HepG2 (cell line): ENCODE measurements around the gene NELFB. TPM values are rescaled to one million over a fixed set of nuclear protein-coding genes. Genes with fewer than 3 reads are reported as not detected.

ENCODE experiments used
- HES4 ChIP-seq: sonication (generic); formaldehyde crosslinking; IDR thresholded peaks from 2 replicates; pipeline ENCODE4 v1.9.0; 2021; ENCODE audit warnings: mild to moderate bottlenecking, missing genetic modification reagents, borderline replicate concordance
- HOXA5 ChIP-seq: sonication (generic); formaldehyde crosslinking; IDR thresholded peaks from 2 replicates; pipeline ENCODE4 v1.4.0; 2020; ENCODE audit warnings: missing genetic modification reagents
- KLF12 ChIP-seq: sonication (generic); formaldehyde crosslinking; IDR thresholded peaks from 2 replicates; pipeline ENCODE4 v1.4.0; 2020; ENCODE audit warnings: missing genetic modification reagents, borderline replicate concordance
- MTA3 ChIP-seq: sonication (generic); formaldehyde crosslinking; IDR thresholded peaks from 2 replicates; pipeline ENCODE4 v1.4.0; 2020; ENCODE audit warnings: missing genetic modification reagents
- SIN3B ChIP-seq: fragments of 150-350 bp; IDR thresholded peaks from 2 replicates; pipeline ENCODE4 v1.6.1; 2014; ENCODE audit warnings: low read length
- XRCC5 ChIP-seq: fragments of 200-400 bp; formaldehyde crosslinking; optimal IDR thresholded peaks from 2 replicates; pipeline ENCODE3; 2017; ENCODE audit warnings: mild to moderate bottlenecking, low read length
- ZBTB42 ChIP-seq: sonication (generic); formaldehyde crosslinking; IDR thresholded peaks from 2 replicates; pipeline ENCODE4 v1.5.0; 2020; ENCODE audit warnings: mild to moderate bottlenecking, missing genetic modification reagents
- ZC3H13 ChIP-seq: sonication (generic); formaldehyde crosslinking; IDR thresholded peaks from 2 replicates; pipeline ENCODE4 v1.8.1; 2023; ENCODE audit warnings: mild to moderate bottlenecking, missing genetic modification reagents, moderate library complexity
- ZFP90 ChIP-seq: sonication (generic); formaldehyde crosslinking; IDR thresholded peaks from 2 replicates; pipeline ENCODE4 v1.8.0; 2022; ENCODE audit warnings: missing genetic modification reagents, mild to moderate bottlenecking, inconsistent platforms, borderline replicate concordance
- ZNF550 ChIP-seq: sonication (generic); formaldehyde crosslinking; IDR thresholded peaks from 2 replicates; pipeline ENCODE4 v1.4.0; 2020; ENCODE audit warnings: mild to moderate bottlenecking, missing genetic modification reagents, borderline replicate concordance
- ZNF660 ChIP-seq: sonication (generic); formaldehyde crosslinking; IDR thresholded peaks from 2 replicates; pipeline ENCODE4 v1.5.1; 2020; ENCODE audit warnings: mild to moderate bottlenecking, low read depth, missing genetic modification reagents, borderline replicate concordance
- ZNF674 ChIP-seq: sonication (generic); formaldehyde crosslinking; IDR thresholded peaks from 2 replicates; pipeline ENCODE4 v1.5.0; 2020; ENCODE audit warnings: low read depth, mild to moderate bottlenecking, missing genetic modification reagents
- ZNF776 ChIP-seq: sonication (generic); formaldehyde crosslinking; IDR thresholded peaks from 2 replicates; pipeline ENCODE4 v1.4.0; 2020; ENCODE audit warnings: mild to moderate bottlenecking, missing genetic modification reagents
- ZZZ3 ChIP-seq: sonication (generic); formaldehyde crosslinking; IDR thresholded peaks from 2 replicates; pipeline ENCODE4 v1.4.0; 2020; ENCODE audit warnings: missing genetic modification reagents, mild to moderate bottlenecking, borderline replicate concordance
- polyA plus RNA-seq, 8 experiments: library from polyadenylated mRNA; depleted of rRNA in 3 of 8; stranded (reverse) in 7 of 8; unstranded in 1 of 8; fragments of >200 nt; fragmentation: Illumina TruSeq in 4 of 8; extraction: Trizol in 4 of 8; gene quantifications; 2 replicates each; pipeline versions ENCODE4 v1.2.1 to v1.2.3, GENCODE V29; 2011 to 2016; ENCODE audit warnings: low read depth in 4 of 8, missing spikeins in 1 of 8, mixed read lengths in 1 of 8; ENCODE audit not compliant: insufficient read depth in 1 of 8
- total RNA-seq, 5 experiments: library from RNA; depleted of rRNA; stranded (reverse); fragments of >200 nt; fragmentation: Illumina TruSeq; extraction: Trizol; gene quantifications; 2 replicates each; pipeline ENCODE4 v1.2.3, GENCODE V29; 2016; ENCODE audit warnings: low read depth in 1 of 5
- TF ChIP-seq, protein P1 (sequence below): sonication (generic); formaldehyde crosslinking; IDR thresholded peaks from 2 replicates; pipeline ENCODE4 v1.5.1; 2020; ENCODE audit warnings: missing genetic modification reagents, mild to moderate bottlenecking, borderline replicate concordance
- TF ChIP-seq, protein P2 (sequence below): sonication (generic); formaldehyde crosslinking; IDR thresholded peaks from 2 replicates; pipeline ENCODE4 v1.4.0; 2020; ENCODE audit warnings: missing genetic modification reagents
- TF ChIP-seq, protein P3 (sequence below): IDR thresholded peaks from 2 replicates; pipeline ENCODE4 v1.6.1; 2016; ENCODE audit warnings: low read depth
- TF ChIP-seq, protein P4 (sequence below): sonication (generic); formaldehyde crosslinking; IDR thresholded peaks from 2 replicates; pipeline ENCODE4 v1.9.0; 2021; ENCODE audit warnings: missing genetic modification reagents, borderline replicate concordance
- TF ChIP-seq, protein P5 (sequence below): fragments of 450-650 bp; IDR thresholded peaks from 2 replicates; pipeline ENCODE4 v1.6.1; 2016
- TF ChIP-seq, protein P6 (sequence below): sonication (generic); formaldehyde crosslinking; IDR thresholded peaks from 2 replicates; pipeline ENCODE4 v1.5.0; 2020; ENCODE audit warnings: missing genetic modification reagents

The NELFB gene
- total and polyA plus RNA-seq, 2 of the 13 experiments (the other 11 are each of a cell fraction or from before 2014, with no cell fraction given) = 26.5 to 45.8 TPM

DNA sequence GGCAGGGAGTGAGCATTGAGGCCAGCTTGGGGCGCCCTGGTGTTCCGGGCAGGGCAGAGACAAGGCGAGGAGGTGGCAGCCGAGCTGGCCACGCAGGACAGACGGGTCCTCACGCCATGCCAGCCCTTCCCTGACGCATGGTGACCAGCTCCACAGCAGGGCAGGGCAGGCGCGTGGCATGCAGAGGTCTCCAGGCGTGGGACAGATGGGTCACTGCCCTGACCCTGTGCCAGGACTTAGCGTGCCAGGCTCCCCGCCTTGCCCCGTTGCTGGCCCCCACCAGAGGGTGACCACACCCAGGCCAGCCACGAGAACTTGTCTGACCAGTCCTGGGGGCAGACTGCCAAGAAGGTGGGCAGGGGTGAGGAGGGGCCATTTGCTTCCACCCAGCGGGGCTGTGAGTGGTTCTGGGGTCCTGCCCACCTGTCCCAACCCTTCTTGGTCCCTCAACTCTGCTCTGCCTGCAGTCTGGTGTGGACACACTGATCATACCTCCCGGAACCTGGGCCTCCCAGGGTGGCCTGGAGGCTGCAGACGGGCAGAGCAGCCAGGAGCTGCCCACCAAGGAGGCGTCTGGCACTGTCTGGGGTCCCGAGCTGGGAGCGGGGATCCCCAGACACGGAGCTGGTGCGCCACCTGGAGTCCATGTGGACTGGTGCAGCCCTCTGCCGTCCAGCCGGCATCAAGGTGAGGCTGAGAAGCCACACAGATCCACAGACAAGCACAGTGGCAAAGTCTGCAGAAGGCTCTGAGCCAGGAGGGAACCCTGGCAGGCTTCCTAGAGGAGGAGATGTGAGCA lies 27.9 kb upstream of the NELFB start, which contains the start of gene RNF224 (continued):
- TF ChIP-seq, protein P1, sequence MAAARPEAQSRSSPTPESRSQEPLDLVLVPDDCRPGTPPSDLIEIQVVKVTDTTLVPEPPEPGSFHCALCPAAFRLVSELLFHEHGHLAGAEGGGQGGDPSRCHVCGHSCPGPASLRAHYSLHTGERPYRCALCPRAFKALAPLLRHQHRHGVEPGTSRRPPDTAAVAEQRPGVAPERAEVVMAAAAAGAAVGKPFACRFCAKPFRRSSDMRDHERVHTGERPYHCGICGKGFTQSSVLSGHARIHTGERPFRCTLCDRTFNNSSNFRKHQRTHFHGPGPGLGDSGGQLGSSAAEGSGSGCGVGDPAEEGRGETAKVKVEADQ (CRISPR knock-in tag) = 0 out of 2 replicates have a peak, but pooled peaks have one; percentile 22
- TF ChIP-seq ZFP90 (no peak), ZC3H13 (no peak), ZNF776 (CRISPR knock-in tag) (no peak), MTA3 (CRISPR knock-in tag) (no peak), HOXA5 (CRISPR knock-in tag) (no peak; the same call in 1 of the 2 replicates), ZZZ3 (CRISPR knock-in tag) (no peak), ZNF660 (no peak), ZNF550 (CRISPR knock-in tag) (no peak), ZNF674 (CRISPR knock-in tag) (no peak), HES4 (no peak), ZBTB42 (CRISPR knock-in tag) (no peak), KLF12 (CRISPR knock-in tag) (no peak), XRCC5 (peak; percentile 79), SIN3B (no peak)
- TF ChIP-seq, protein P2, sequence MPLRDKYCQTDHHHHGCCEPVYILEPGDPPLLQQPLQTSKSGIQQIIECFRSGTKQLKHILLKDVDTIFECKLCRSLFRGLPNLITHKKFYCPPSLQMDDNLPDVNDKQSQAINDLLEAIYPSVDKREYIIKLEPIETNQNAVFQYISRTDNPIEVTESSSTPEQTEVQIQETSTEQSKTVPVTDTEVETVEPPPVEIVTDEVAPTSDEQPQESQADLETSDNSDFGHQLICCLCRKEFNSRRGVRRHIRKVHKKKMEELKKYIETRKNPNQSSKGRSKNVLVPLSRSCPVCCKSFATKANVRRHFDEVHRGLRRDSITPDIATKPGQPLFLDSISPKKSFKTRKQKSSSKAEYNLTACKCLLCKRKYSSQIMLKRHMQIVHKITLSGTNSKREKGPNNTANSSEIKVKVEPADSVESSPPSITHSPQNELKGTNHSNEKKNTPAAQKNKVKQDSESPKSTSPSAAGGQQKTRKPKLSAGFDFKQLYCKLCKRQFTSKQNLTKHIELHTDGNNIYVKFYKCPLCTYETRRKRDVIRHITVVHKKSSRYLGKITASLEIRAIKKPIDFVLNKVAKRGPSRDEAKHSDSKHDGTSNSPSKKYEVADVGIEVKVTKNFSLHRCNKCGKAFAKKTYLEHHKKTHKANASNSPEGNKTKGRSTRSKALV (CRISPR knock-in tag) = no peak; the same call in 1 of the 2 replicates
- TF ChIP-seq, protein P3, sequence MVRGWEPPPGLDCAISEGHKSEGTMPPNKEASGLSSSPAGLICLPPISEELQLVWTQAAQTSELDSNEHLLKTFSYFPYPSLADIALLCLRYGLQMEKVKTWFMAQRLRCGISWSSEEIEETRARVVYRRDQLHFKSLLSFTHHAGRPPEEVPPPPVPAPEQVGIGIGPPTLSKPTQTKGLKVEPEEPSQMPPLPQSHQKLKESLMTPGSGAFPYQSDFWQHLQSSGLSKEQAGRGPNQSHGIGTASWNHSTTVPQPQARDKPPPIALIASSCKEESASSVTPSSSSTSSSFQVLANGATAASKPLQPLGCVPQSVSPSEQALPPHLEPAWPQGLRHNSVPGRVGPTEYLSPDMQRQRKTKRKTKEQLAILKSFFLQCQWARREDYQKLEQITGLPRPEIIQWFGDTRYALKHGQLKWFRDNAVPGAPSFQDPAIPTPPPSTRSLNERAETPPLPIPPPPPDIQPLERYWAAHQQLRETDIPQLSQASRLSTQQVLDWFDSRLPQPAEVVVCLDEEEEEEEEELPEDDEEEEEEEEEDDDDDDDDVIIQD (CRISPR knock-in tag) = no peak
- TF ChIP-seq, protein P4, sequence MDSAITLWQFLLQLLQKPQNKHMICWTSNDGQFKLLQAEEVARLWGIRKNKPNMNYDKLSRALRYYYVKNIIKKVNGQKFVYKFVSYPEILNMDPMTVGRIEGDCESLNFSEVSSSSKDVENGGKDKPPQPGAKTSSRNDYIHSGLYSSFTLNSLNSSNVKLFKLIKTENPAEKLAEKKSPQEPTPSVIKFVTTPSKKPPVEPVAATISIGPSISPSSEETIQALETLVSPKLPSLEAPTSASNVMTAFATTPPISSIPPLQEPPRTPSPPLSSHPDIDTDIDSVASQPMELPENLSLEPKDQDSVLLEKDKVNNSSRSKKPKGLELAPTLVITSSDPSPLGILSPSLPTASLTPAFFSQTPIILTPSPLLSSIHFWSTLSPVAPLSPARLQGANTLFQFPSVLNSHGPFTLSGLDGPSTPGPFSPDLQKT = no peak
- TF ChIP-seq, protein P5, sequence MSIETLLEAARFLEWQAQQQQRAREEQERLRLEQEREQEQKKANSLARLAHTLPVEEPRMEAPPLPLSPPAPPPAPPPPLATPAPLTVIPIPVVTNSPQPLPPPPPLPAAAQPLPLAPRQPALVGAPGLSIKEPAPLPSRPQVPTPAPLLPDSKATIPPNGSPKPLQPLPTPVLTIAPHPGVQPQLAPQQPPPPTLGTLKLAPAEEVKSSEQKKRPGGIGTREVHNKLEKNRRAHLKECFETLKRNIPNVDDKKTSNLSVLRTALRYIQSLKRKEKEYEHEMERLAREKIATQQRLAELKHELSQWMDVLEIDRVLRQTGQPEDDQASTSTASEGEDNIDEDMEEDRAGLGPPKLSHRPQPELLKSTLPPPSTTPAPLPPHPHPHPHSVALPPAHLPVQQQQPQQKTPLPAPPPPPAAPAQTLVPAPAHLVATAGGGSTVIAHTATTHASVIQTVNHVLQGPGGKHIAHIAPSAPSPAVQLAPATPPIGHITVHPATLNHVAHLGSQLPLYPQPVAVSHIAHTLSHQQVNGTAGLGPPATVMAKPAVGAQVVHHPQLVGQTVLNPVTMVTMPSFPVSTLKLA = 0 out of 2 replicates have a peak, but pooled peaks have one; percentile 25
- TF ChIP-seq, protein P6, sequence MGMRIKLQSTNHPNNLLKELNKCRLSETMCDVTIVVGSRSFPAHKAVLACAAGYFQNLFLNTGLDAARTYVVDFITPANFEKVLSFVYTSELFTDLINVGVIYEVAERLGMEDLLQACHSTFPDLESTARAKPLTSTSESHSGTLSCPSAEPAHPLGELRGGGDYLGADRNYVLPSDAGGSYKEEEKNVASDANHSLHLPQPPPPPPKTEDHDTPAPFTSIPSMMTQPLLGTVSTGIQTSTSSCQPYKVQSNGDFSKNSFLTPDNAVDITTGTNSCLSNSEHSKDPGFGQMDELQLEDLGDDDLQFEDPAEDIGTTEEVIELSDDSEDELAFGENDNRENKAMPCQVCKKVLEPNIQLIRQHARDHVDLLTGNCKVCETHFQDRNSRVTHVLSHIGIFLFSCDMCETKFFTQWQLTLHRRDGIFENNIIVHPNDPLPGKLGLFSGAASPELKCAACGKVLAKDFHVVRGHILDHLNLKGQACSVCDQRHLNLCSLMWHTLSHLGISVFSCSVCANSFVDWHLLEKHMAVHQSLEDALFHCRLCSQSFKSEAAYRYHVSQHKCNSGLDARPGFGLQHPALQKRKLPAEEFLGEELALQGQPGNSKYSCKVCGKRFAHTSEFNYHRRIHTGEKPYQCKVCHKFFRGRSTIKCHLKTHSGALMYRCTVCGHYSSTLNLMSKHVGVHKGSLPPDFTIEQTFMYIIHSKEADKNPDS (CRISPR knock-in tag) = 0 out of 2 replicates have a peak, but pooled peaks have one; percentile 22
